ENCODE measurements around the gene CCNA1. TPM values are rescaled to one million over a fixed set of nuclear protein-coding genes. Genes with fewer than 3 reads are reported as not detected.

The CCNA1 gene
- total RNA-seq, 2 donors from 2014 or later = not detected

- Histone ChIP-seq H3K27me3 (no peaks in the 10 kb centered on the region), H3K36me3 (no peaks in the 10 kb centered on the region), H3K4me3 (no peak overlapping the region), H3K4me1 (no peaks in the 10 kb centered on the region), H3K9ac (ENCODE audit: low read depth in 2 of 2, low read length in 2 of 2) (no peak overlapping the region), H3K27ac (no peak overlapping the region), H3K9me3 (no peaks in the 10 kb centered on the region)
- no peak for TF ChIP-seq CTCF (IDR thresholded peaks at IDR 0.05)
- DNase-seq = no peak
- intact Hi-C loops (cut with DNase I) = no loop called here
Observed at GRCh38 chr13:36476661-36477060, 44.4 kb downstream of the CCNA1 start.

- Histone ChIP-seq H3K9me3 (no peaks in the 10 kb centered on the region), H3K27ac (no peak overlapping the region), H3K4me3 (no peak overlapping the region), H3K9ac (ENCODE audit: low read depth in 2 of 2, low read length in 2 of 2) (no peak overlapping the region), H3K27me3 (no peaks in the 10 kb centered on the region), H3K4me1 (no peaks in the 10 kb centered on the region), H3K36me3 (no peaks in the 10 kb centered on the region)
- DNase-seq = no peak
- intact Hi-C loops (cut with DNase I) = no loop called here
- no peak for TF ChIP-seq CTCF (IDR thresholded peaks at IDR 0.05)
Observed at GRCh38 chr13:36480726-36481427, 48.6 kb downstream of the CCNA1 start.

- Histone ChIP-seq H3K36me3 (no peaks in the 10 kb centered on the region), H3K4me3 (no peak overlapping the region), H3K4me1 (no peaks in the 10 kb centered on the region), H3K9me3 (no peaks in the 10 kb centered on the region), H3K27ac (no peak overlapping the region), H3K9ac (ENCODE audit: low read depth in 2 of 2, low read length in 2 of 2) (no peak overlapping the region), H3K27me3 (no peaks in the 10 kb centered on the region)
- intact Hi-C loops (cut with DNase I) = no loop called here
- no peak for DNase-seq
- no peak for TF ChIP-seq CTCF (IDR thresholded peaks at IDR 0.05)
Observed at GRCh38 chr13:36490055-36490454, 57.8 kb downstream of the CCNA1 start.

Other genes starting within 250 kb of the CCNA1 start
- gene SOHLH2, start 217.9 kb upstream of the CCNA1 start, total RNA-seq = under 1 TPM in 1 of 2 donors, not detected in 1; 0.32 TPM
- gene CCDC169, start 134.7 kb upstream of the CCNA1 start, total RNA-seq = 1 to 10 TPM in 1 of 2 donors, under 1 TPM in 1; 0.25 to 1.3 TPM
- 10 to 100 TPM in 1 of 2 donors, 1 to 10 TPM in 1; 5.0 to 11.4 TPM for gene SPART, start 86.1 kb upstream of the CCNA1 start, total RNA-seq
- under 1 TPM in 1 of 2 donors, not detected in 1; 0.11 TPM for gene SERTM1, start 241.5 kb downstream of the CCNA1 start, total RNA-seq